Fibroblast of villous mesenchyme (primary cell): ENCODE data around the gene ABHD16B. TPM values are rescaled to one million over a fixed set of nuclear protein-coding genes. Genes with fewer than 3 reads are reported as not detected.

ENCODE experiments used
- DNase-seq: peaks from one replicate; pipeline ENCODE4 v3.0.0-alpha.2; 2010; ENCODE audit warnings: low read depth
- H3K4me3 ChIP-seq: 2 replicates; pipeline ENCODE4 v1.5.1; 2011; ENCODE audit warnings: low read depth, mild to moderate bottlenecking, low read length
- total RNA-seq: library from RNA; depleted of rRNA; stranded (reverse); fragments of >200 nt; gene quantifications from 2 replicates; pipeline ENCODE4 v1.2.3, GENCODE V29; 2012
- TF ChIP-seq, protein P1 (sequence below): IDR thresholded peaks from 2 replicates; pipeline ENCODE4 v1.5.1; 2012; ENCODE audit warnings: low read depth, mild to moderate bottlenecking, low read length; ENCODE audit not compliant: insufficient read depth

ABHD16B gene
- total RNA-seq, 1 donor, result not detected

- H3K4me3 ChIP-seq, result no peak overlapping the region
- DNase-seq, result no peak
- TF ChIP-seq, protein P1, sequence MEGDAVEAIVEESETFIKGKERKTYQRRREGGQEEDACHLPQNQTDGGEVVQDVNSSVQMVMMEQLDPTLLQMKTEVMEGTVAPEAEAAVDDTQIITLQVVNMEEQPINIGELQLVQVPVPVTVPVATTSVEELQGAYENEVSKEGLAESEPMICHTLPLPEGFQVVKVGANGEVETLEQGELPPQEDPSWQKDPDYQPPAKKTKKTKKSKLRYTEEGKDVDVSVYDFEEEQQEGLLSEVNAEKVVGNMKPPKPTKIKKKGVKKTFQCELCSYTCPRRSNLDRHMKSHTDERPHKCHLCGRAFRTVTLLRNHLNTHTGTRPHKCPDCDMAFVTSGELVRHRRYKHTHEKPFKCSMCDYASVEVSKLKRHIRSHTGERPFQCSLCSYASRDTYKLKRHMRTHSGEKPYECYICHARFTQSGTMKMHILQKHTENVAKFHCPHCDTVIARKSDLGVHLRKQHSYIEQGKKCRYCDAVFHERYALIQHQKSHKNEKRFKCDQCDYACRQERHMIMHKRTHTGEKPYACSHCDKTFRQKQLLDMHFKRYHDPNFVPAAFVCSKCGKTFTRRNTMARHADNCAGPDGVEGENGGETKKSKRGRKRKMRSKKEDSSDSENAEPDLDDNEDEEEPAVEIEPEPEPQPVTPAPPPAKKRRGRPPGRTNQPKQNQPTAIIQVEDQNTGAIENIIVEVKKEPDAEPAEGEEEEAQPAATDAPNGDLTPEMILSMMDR, result no peak
Measured at GRCh38 chr20:63889241-63890200, 28.2 kb downstream of the ABHD16B start.

DNA sequence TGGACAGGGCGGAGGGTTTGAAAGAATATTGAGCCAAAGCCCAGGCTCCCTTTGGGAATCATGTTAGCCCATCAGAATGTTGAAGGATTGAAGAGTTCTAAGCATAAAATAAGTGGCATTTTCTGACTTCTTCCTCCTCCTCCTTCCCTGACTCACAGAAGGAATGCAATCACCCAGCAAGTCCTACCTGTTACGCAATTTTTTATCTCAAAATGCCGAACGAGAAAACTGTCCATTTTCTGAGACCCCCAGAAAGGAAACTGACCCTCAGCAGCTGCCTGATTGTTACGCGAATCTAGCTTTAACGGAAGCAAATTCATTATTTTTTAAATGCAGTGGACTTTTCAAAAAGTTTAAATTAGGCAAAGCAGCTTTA, 28.9 kb downstream of the ABHD16B start:
- H3K4me3 ChIP-seq, result no peak overlapping the region
- TF ChIP-seq, protein P1, result no peak
- peak; percentile 29 for DNase-seq

DNA sequence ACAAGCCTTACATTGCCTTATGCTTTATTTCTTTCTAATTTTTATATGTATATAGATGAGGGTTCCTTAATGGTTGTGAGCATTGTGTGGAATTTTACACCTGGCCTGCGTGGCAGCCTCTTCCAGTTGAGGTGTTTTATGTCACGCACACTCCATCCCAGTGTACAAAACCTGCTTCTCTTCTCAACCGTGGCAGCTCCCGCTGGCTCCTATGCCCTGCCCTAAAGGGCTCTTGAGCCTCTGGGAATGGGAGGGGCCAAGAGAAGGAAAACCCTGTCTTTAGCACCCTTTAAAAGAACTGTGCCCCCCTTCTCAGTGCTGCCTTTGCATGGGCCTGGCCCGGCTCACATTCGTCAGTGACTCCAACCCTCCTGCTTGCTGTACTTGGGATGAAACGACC, 29.3 kb downstream of the ABHD16B start:
- no peak for DNase-seq
- TF ChIP-seq, protein P1, result no peak
- no peak overlapping the region for H3K4me3 ChIP-seq

DNA sequence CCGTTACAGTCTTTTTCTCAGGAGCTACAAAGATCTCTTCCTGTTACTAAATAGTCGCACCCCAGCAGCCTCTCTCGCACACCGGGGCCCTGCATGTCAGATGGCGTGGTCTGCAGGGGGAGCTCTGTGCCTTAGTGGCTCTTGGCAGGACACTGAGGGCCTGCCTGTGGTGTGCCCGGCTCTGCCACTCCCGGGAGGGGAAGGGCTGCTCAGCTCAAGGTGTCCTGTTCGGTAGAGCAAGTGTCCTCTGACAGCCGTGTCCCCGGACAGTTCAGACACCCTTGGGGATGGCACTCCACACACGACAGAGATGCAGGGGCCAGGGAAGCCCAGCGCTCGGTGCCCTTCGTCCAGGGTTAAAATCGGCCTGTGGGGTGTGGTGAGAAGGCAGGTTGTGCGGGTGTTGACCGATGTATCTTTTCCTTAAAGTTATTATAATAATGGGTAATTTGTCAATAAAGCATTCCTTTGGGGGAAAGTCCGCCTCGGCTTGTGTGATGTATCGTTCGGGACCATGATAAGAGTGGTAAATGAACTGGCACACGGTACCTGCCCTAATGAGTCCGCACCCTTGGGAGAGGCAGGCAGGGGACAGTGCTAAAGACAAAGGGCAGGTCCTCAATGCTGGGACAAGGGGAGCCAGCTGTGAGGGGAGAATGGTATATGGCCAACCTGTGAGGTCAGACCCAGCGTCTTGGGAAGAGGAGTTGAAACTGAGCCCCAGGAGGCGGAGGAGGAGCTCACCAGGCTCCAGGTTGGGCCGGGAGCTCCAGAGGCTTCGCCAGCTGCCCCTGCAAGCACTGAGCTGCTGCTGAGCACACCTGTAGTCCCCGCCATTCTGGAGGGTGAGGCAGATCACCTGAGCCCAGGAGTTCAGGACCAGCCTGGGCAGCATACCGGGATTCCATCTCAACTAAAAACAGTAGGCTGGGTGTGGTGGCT, 30.0 kb downstream of the ABHD16B start:
- no peak for DNase-seq
- TF ChIP-seq, protein P1, result no peak
- H3K4me3 ChIP-seq, result no peak overlapping the region

DNA sequence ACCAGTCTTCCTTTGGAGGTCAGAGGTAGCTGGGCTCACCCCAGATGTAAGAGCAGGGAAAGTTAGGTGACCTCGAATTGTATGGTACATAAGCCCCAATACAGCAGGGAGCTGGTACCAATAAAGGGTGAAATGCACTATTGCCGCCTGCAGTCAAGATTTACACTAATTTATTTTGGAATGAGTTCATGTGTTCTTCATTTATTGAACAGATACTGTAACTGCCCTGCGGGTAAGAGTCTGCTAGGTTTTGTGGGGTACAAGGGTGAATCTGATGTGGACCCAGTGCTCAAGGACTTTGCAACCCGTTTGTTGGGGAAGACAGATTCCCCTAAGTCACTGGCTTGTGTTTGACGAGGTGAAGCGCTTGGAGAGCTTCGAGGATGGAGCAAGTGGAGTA, 31.1 kb downstream of the ABHD16B start:
- DNase-seq, result no peak
- H3K4me3 ChIP-seq, result no peak overlapping the region
- TF ChIP-seq, protein P1, result no peak

DNA sequence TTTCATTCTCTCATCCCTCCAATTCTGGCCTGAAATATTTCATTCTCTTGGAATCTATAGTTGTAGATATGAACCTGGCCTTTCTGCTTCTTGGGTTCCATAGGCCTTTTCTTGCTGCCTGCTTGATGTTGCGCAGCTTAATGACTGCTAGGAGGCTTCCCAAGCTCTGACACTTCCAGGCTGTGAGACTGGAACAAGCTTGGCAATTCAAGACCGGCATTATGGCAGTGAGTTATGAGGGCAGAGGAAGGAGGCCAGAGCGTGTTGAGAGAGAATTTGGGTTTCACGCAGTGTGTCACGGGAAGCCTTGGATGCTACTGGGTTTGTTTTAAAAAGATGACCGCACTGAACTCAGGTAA, 32.7 kb downstream of the ABHD16B start:
- TF ChIP-seq, protein P1, result no peak
- H3K4me3 ChIP-seq, result peak overlapping the region; percentile 70
- peak; percentile 12 for DNase-seq
